ENCODE data around the gene DISP2.

- peak; percentile 93 for TF ChIP-seq CTCF (conservative IDR thresholded peaks at IDR 0.05; ENCODE audit: low read depth, low read length)
- TF ChIP-seq EZH2 (IDR thresholded peaks at IDR 0.05; ENCODE audit: borderline replicate concordance, low read depth, low read length, poor library complexity, severe bottlenecking) = no peak
These were observed 19.9 kb upstream of the DISP2 start for GRCh38 chr15:40338041-40338657.

Data from A673 (cell line).